Dendritic cell treated with granulocyte-macrophage colony-stimulating factor and Interleukin-4, amounts not matched to agents 40 ng/mL and 50 ng/mL, for 4 days (primary cell): ENCODE results near the gene NUP62.
"Not testable (repeated sequence)": the region's sequence is repeated elsewhere in the genome, so short reads cannot be mapped to it uniquely, and the experiment has no call there.

Experiments used
- H3K27ac Mint-ChIP-seq: one replicate; pipeline ENCODE4 v1.8.0; 2022; ENCODE audit warnings: mild to moderate bottlenecking, mixed read lengths
- H3K27me3 Mint-ChIP-seq: one replicate; pipeline ENCODE4 v1.8.0; 2022; ENCODE audit warnings: mild to moderate bottlenecking, mixed read lengths
- H3K36me3 Mint-ChIP-seq: one replicate; pipeline ENCODE4 v1.8.0; 2022; ENCODE audit warnings: low read depth, mixed read lengths
- H3K4me1 Mint-ChIP-seq: one replicate; pipeline ENCODE4 v1.8.0; 2022; ENCODE audit warnings: low read depth, mixed read lengths
- H3K4me3 Mint-ChIP-seq: one replicate; pipeline ENCODE4 v1.8.0; 2022; ENCODE audit warnings: mild to moderate bottlenecking, moderate library complexity, mixed read lengths
- H3K9me3 Mint-ChIP-seq: one replicate; pipeline ENCODE4 v1.8.0; 2022; ENCODE audit warnings: mixed read lengths
- intact Hi-C: fragments of 100-400 bp; cut with micrococcal nuclease; formaldehyde crosslinking; loops from one replicate; pipeline ENCODE4 v1.15.0; 2022

NUP62 gene

GRCh38 chr19:49958144-49958543 lies 28.8 kb upstream of the NUP62 start:
- H3K4me1 Mint-ChIP-seq, result peaks cover 37% of the 10 kb centered on the region

DNA sequence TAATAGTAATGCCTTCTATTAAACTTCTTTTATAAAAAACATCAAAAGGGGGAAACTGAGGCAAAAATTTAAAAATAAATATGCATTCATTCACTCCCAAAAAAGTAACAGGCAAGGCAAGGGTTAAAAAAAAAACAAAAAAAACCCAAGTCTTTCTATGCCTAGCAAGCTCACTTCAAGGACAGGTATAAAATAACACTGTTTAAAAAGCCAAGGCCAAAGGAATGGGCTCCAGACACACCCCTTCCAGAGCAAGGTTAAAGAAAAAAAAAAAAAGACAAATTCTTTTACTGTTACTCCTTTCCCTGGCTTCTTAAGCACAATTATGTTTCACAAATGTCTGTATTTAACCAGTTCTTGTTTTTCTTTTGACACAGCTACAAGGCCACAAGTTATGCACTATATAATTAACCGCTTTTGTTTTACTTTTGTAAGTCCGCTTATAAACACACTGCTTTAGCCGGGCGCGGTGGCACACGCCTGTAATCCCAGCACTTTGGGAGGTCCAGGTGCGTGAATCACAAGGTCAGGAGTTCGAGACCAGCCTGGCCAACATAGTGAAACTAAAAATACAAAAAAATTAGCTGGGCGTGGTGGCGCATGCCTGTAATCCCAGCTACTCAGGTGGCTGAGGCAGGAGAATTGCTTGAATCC lies 28.1 kb upstream of the NUP62 start:
- Mint-ChIP-seq H3K9me3 (no peaks in the 10 kb centered on the region), H3K27me3 (peaks cover 14% of the 10 kb centered on the region), H3K27ac (no peak overlapping the region), H3K4me3 (no peak overlapping the region), H3K36me3 (no peaks in the 10 kb centered on the region), H3K4me1 (peaks cover 44% of the 10 kb centered on the region)
- intact Hi-C loops, result no loop called here

More at GRCh38 chr19:49958144-49958543, 28.8 kb upstream of the NUP62 start:
- H3K36me3 Mint-ChIP-seq, intact Hi-C loops, H3K9me3 Mint-ChIP-seq, H3K4me3 Mint-ChIP-seq, H3K27ac Mint-ChIP-seq: not testable (repeated sequence)
- H3K27me3 Mint-ChIP-seq, result peaks cover 13% of the 10 kb centered on the region

- Mint-ChIP-seq H3K27ac (no peak overlapping the region), H3K36me3 (no peaks in the 10 kb centered on the region), H3K9me3 (no peaks in the 10 kb centered on the region), H3K4me3 (no peak overlapping the region), H3K27me3 (peaks cover 20% of the 10 kb centered on the region), H3K4me1 (peaks cover 53% of the 10 kb centered on the region)
- intact Hi-C loops, result no loop called here
Observed at GRCh38 chr19:49956115-49956495, 26.8 kb upstream of the NUP62 start.

- peaks cover 26% of the 10 kb centered on the region for H3K27me3 Mint-ChIP-seq
- no peaks in the 10 kb centered on the region for H3K36me3 Mint-ChIP-seq
- no peak overlapping the region for H3K4me3 Mint-ChIP-seq
- peaks cover 54% of the 10 kb centered on the region for H3K4me1 Mint-ChIP-seq
- H3K9me3 Mint-ChIP-seq, result no peaks in the 10 kb centered on the region
- H3K27ac Mint-ChIP-seq, result no peak overlapping the region
- intact Hi-C loops, result loop anchor here (5.0 kb wide), 1 partner anchor 32 kb away; no protein-coding TSS in a partner anchor
Observed at GRCh38 chr19:49954933-49955332, 25.6 kb upstream of the NUP62 start.

DNA sequence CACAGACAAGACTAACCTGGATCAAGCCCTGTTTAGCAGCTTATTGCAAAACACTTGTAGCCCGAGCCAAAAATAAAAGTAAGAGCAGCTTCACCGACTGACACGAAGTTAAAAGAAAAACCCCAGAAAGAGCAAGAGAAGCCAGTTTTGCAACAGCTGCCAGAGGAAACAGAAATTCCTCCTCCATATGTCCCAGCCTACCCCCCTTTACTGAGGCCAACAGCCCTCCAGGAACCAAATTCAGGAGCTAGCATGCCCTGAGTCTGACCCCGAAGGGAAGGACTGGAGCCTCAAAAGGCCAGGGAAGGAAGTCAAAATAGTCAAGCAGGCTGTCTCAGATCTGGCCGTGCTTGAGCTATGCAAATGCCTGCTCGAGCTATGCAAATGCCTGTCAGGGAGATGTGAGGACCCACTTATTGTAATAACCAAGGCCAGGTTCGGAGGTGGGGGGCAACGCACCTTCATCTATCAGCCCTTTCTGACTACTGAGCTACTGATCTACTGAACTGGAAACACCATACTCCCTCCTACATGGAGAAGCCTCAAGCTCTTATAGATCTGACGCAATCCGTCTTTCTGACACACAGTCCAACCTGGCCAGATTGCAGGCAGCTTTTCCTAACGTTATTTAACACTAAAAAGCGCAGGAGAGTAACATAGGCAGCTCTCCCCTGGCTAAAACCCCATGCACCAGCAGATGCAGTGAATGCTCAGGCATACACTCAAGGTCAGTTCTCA lies 25.0 kb upstream of the NUP62 start:
- peak overlapping the region; percentile 37 for H3K4me3 Mint-ChIP-seq
- H3K27ac Mint-ChIP-seq, result peak overlapping the region; percentile 69
- peaks cover 31% of the 10 kb centered on the region for H3K27me3 Mint-ChIP-seq
- no peaks in the 10 kb centered on the region for H3K9me3 Mint-ChIP-seq
- H3K36me3 Mint-ChIP-seq, result no peaks in the 10 kb centered on the region
- H3K4me1 Mint-ChIP-seq, result peaks cover 56% of the 10 kb centered on the region
- intact Hi-C loops, result loop anchor here (5.0 kb wide), 1 partner anchor 33 kb away; no protein-coding TSS in a partner anchor

DNA sequence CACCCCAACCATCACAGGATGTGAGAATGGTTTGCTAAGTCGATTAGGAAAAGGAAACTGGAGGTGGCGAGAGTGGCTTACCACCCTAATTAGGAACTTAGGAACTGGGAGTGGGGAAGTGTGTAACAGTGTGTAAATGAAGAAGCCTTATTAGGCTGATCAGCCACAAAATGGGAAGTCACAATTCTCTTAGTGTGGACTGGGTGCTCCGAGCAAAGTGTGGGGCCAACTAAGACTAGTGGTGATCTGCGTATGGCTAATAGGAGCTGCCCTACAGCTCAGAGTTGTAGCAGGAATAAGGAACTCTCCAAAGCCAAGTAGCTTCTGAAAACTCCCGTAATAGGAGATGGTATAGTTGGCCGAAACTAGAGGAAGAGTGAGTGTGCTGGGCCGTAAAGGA lies 24.1 kb upstream of the NUP62 start:
- Mint-ChIP-seq H3K4me1 (peaks cover 56% of the 10 kb centered on the region), H3K9me3 (no peaks in the 10 kb centered on the region), H3K27ac (peak overlapping the region; percentile 69), H3K27me3 (peaks cover 34% of the 10 kb centered on the region), H3K4me3 (peak overlapping the region; percentile 33), H3K36me3 (no peaks in the 10 kb centered on the region)
- intact Hi-C loops, result loop anchor here (5.0 kb wide), 1 partner anchor 34 kb away; no protein-coding TSS in a partner anchor

- Mint-ChIP-seq H3K4me1 (peaks cover 56% of the 10 kb centered on the region), H3K9me3 (no peaks in the 10 kb centered on the region), H3K27ac (no peak overlapping the region), H3K27me3 (peaks cover 33% of the 10 kb centered on the region), H3K36me3 (no peaks in the 10 kb centered on the region), H3K4me3 (no peak overlapping the region)
- intact Hi-C loops, result loop anchor here (5.0 kb wide), 1 partner anchor 34 kb away; no protein-coding TSS in a partner anchor
Observed at GRCh38 chr19:49952906-49953305, 23.6 kb upstream of the NUP62 start.

GRCh38 chr19:49952479-49952836 lies 23.2 kb upstream of the NUP62 start:
- Mint-ChIP-seq H3K4me3 (no peak overlapping the region), H3K4me1 (peaks cover 56% of the 10 kb centered on the region), H3K27ac (no peak overlapping the region), H3K9me3 (no peaks in the 10 kb centered on the region), H3K27me3 (peaks cover 38% of the 10 kb centered on the region), H3K36me3 (no peaks in the 10 kb centered on the region)
- intact Hi-C loops, result loop anchor here (5.0 kb wide), 1 partner anchor 35 kb away; no protein-coding TSS in a partner anchor

- intact Hi-C loops, result loop anchor here (5.0 kb wide), 1 partner anchor 35 kb away; no protein-coding TSS in a partner anchor
- no peaks in the 10 kb centered on the region for H3K36me3 Mint-ChIP-seq
- H3K9me3 Mint-ChIP-seq, result no peaks in the 10 kb centered on the region
- no peak overlapping the region for H3K4me3 Mint-ChIP-seq
- peaks cover 56% of the 10 kb centered on the region for H3K4me1 Mint-ChIP-seq
- no peak overlapping the region for H3K27ac Mint-ChIP-seq
- peaks cover 41% of the 10 kb centered on the region for H3K27me3 Mint-ChIP-seq
Observed at GRCh38 chr19:49951806-49952478, 22.6 kb upstream of the NUP62 start.

DNA sequence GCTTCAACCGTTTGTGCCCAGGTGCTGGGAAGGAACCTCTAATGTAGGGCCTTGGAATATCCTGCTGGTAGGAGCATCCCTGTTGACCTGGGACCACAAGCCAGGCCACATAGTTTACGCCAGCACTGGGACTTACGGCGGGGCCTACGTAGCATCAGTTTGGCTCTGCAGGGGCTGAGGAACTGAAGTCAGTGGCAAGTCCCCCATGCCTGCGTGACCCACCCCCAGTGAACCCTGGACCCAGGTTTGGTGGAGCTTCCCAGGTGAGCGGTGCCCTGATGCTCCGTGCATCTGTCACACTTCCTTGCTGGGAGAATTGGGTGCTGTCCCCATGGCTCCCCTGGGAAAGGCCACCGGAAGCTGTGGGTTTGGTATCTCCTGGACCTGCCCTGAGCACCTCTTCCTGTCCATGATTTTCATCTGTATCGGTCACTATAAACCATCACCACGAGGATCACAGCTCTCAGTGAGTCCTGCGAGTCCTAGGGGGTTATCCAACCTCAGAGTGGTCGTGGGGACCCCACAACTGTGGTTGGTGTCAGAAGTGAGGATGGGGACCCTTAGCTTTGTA lies 21.7 kb upstream of the NUP62 start:
- Mint-ChIP-seq H3K4me3 (no peak overlapping the region), H3K27ac (no peak overlapping the region), H3K36me3 (no peaks in the 10 kb centered on the region), H3K4me1 (peaks cover 56% of the 10 kb centered on the region), H3K27me3 (peaks cover 49% of the 10 kb centered on the region), H3K9me3 (no peaks in the 10 kb centered on the region)
- intact Hi-C loops, result loop anchor here (5.0 kb wide), 1 partner anchor 36 kb away; no protein-coding TSS in a partner anchor

GRCh38 chr19:49950590-49950948 lies 21.3 kb upstream of the NUP62 start:
- Mint-ChIP-seq H3K36me3 (no peaks in the 10 kb centered on the region), H3K9me3 (no peaks in the 10 kb centered on the region), H3K4me3 (no peak overlapping the region), H3K4me1 (peaks cover 58% of the 10 kb centered on the region), H3K27me3 (peaks cover 49% of the 10 kb centered on the region), H3K27ac (no peak overlapping the region)
- intact Hi-C loops, result loop anchor here (5.0 kb wide), 1 partner anchor 37 kb away; no protein-coding TSS in a partner anchor

GRCh38 chr19:49949742-49950589 lies 20.7 kb upstream of the NUP62 start:
- Mint-ChIP-seq H3K36me3 (no peaks in the 10 kb centered on the region), H3K27me3 (peaks cover 49% of the 10 kb centered on the region), H3K27ac (no peak overlapping the region), H3K9me3 (no peaks in the 10 kb centered on the region), H3K4me3 (no peak overlapping the region), H3K4me1 (peaks cover 58% of the 10 kb centered on the region)
- intact Hi-C loops, result loop anchor here (5.0 kb wide), 1 partner anchor 37 kb away; no protein-coding TSS in a partner anchor

GRCh38 chr19:49946415-49946814 lies 17.1 kb upstream of the NUP62 start:
- intact Hi-C loops, result no loop called here
- Mint-ChIP-seq H3K4me3 (no peak overlapping the region), H3K27me3 (peaks cover 66% of the 10 kb centered on the region), H3K4me1 (peaks cover 51% of the 10 kb centered on the region), H3K36me3 (no peaks in the 10 kb centered on the region), H3K9me3 (no peaks in the 10 kb centered on the region), H3K27ac (no peak overlapping the region)
